GM19455 (cell line): ENCODE measurements around the gene CBLL2.
"Not testable (repeated sequence)": the region's sequence is repeated elsewhere in the genome, so short reads cannot be mapped to it uniquely, and the experiment has no call there.

Experiments used
- ATAC-seq: cut with Tn5 transposase; IDR thresholded peaks from one replicate; pipeline ENCODE4 v1.9.1; 2021; ENCODE audit not compliant: unreplicated experiment

The CBLL2 gene

GRCh38 chrX:22272613-22273012 lies at the start of gene CBLL2:
CBLL2 (plus strand) TSS chrX:22272913; CDS start chrX:22272992, 79 bp downstream.
- ATAC-seq, result no peak

- no peak for ATAC-seq
These were observed 38.3 kb upstream of the CBLL2 start for GRCh38 chrX:22234380-22234779.

- no peak for ATAC-seq
These were observed 35.2 kb upstream of the CBLL2 start for GRCh38 chrX:22237479-22237878.

GRCh38 chrX:22246620-22247019 lies 26.1 kb upstream of the CBLL2 start:
- ATAC-seq, result no peak

- no peak for ATAC-seq
These were observed 25.5 kb upstream of the CBLL2 start for GRCh38 chrX:22247169-22247568.

- ATAC-seq, result no peak
These were observed 24.3 kb upstream of the CBLL2 start for GRCh38 chrX:22248401-22248800.

GRCh38 chrX:22249371-22249770 lies 23.3 kb upstream of the CBLL2 start:
- ATAC-seq, result no peak

- ATAC-seq, result no peak
These were observed 4.0 kb upstream of the CBLL2 start for GRCh38 chrX:22268706-22269105.

GRCh38 chrX:22273714-22274317 lies 1.1 kb downstream of the CBLL2 start:
- ATAC-seq, result no peak

- ATAC-seq, result no peak
These were observed 4.1 kb downstream of the CBLL2 start for GRCh38 chrX:22276781-22277180.

- ATAC-seq, result no peak
These were observed 5.7 kb downstream of the CBLL2 start for GRCh38 chrX:22278375-22278774.

- not testable (repeated sequence) for ATAC-seq
These were observed 16.5 kb downstream of the CBLL2 start for GRCh38 chrX:22289209-22289608.

GRCh38 chrX:22296871-22297270 lies 24.2 kb downstream of the CBLL2 start:
- no peak for ATAC-seq

- ATAC-seq, result no peak
These were observed 27.4 kb downstream of the CBLL2 start for GRCh38 chrX:22300130-22300529.

- ATAC-seq, result no peak
These were observed 38.1 kb downstream of the CBLL2 start for GRCh38 chrX:22310779-22311178.

GRCh38 chrX:22313766-22314165 lies 41.1 kb downstream of the CBLL2 start:
- no peak for ATAC-seq

GRCh38 chrX:22314211-22314610 lies 41.5 kb downstream of the CBLL2 start:
- ATAC-seq, result no peak

GRCh38 chrX:22314692-22315091 lies 42.0 kb downstream of the CBLL2 start:
- ATAC-seq, result no peak

GRCh38 chrX:22315151-22315550 lies 42.4 kb downstream of the CBLL2 start:
- no peak for ATAC-seq

GRCh38 chrX:22320236-22320873 lies 47.6 kb downstream of the CBLL2 start:
- ATAC-seq, result no peak

- no peak for ATAC-seq
These were observed 50.8 kb downstream of the CBLL2 start for GRCh38 chrX:22323541-22323940.
